Measurements from ENCODE around the gene EFHD1. TPM values are rescaled to one million over a fixed set of nuclear protein-coding genes. Genes with fewer than 3 reads are reported as not detected.

Gene EFHD1
- polyA plus RNA-seq, 3 donors: not detected

- peaks cover 0 to 2% (median 1%) of the 10 kb centered on the region in 3 donors for H3K27me3 Mint-ChIP-seq (ENCODE audit: low read depth in 3 of 3)
- Histone ChIP-seq H3K79me2 (ENCODE audit: insufficient read depth, low read length) (no peaks in the 10 kb centered on the region), H3K9ac (ENCODE audit: insufficient read depth, low read length, poor library complexity, severe bottlenecking) (no peak overlapping the region), H3K27ac (ENCODE audit: low read depth in 1 of 2, low read length in 2 of 2) (no peak overlapping the region), H3K4me3 (replicated peaks in 1 of 3; ENCODE audit: low read depth in 2 of 3, low read length in 3 of 3) (no peak overlapping the region), H4K20me1 (ENCODE audit: insufficient read depth, low read length) (no peaks in the 10 kb centered on the region), H3K4me1 (ENCODE audit: control insufficient read depth in 1 of 2, insufficient read depth in 2 of 2, low read length in 2 of 2) (no peaks in the 10 kb centered on the region), H3K27me3 (ENCODE audit: control insufficient read depth in 2 of 2, insufficient read depth in 2 of 2, low read length in 2 of 2) (no peaks in the 10 kb centered on the region), H3K36me3 (replicated peaks in 1 of 2; ENCODE audit: control insufficient read depth in 1 of 2, insufficient read depth in 2 of 2, low read length in 2 of 2) (no peaks in the 10 kb centered on the region), H3K4me2 (replicated peaks; ENCODE audit: extremely low read depth, low read length, poor library complexity, severe bottlenecking) (no peak overlapping the region), H3K9me3 (replicated peaks in 1 of 2; ENCODE audit: control insufficient read depth in 1 of 2, insufficient read depth in 1 of 2, low read length in 2 of 2) (no peaks in the 10 kb centered on the region), H2AFZ (ENCODE audit: insufficient read depth, low read depth, low read length, poor library complexity, severe bottlenecking) (no peak overlapping the region)
- H3K4me3 Mint-ChIP-seq: no peak overlapping the region
- intact Hi-C loops (cut with micrococcal nuclease): no loop called here
- WGBS (ENCODE audit: insufficient coverage): 93% methylated on average over 4 of the region's 7 CpGs
- no peaks in the 10 kb centered on the region for H3K9me3 Mint-ChIP-seq
- no peak for TF ChIP-seq CTCF (IDR thresholded peaks at IDR 0.05)
- DNase-seq: no peak
- H3K4me1 Mint-ChIP-seq: no peaks in the 10 kb centered on the region
- no peaks in the 10 kb centered on the region for H3K36me3 Mint-ChIP-seq
- H3K27ac Mint-ChIP-seq: no peak overlapping the region
Observed at GRCh38 chr2:232597362-232598079, 35.9 kb upstream of the EFHD1 start.

- DNase-seq: no peak
- Histone ChIP-seq H3K9ac (ENCODE audit: insufficient read depth, low read length, poor library complexity, severe bottlenecking) (no peak overlapping the region), H4K20me1 (ENCODE audit: insufficient read depth, low read length) (no peaks in the 10 kb centered on the region), H2AFZ (ENCODE audit: insufficient read depth, low read depth, low read length, poor library complexity, severe bottlenecking) (no peak overlapping the region), H3K4me3 (replicated peaks in 1 of 3; ENCODE audit: low read depth in 2 of 3, low read length in 3 of 3) (no peak overlapping the region), H3K36me3 (replicated peaks in 1 of 2; ENCODE audit: control insufficient read depth in 1 of 2, insufficient read depth in 2 of 2, low read length in 2 of 2) (no peaks in the 10 kb centered on the region), H3K79me2 (ENCODE audit: insufficient read depth, low read length) (no peaks in the 10 kb centered on the region), H3K4me1 (ENCODE audit: control insufficient read depth in 1 of 2, insufficient read depth in 2 of 2, low read length in 2 of 2) (no peaks in the 10 kb centered on the region), H3K27me3 (ENCODE audit: control insufficient read depth in 2 of 2, insufficient read depth in 2 of 2, low read length in 2 of 2) (no peaks in the 10 kb centered on the region), H3K9me3 (replicated peaks in 1 of 2; ENCODE audit: control insufficient read depth in 1 of 2, insufficient read depth in 1 of 2, low read length in 2 of 2) (no peaks in the 10 kb centered on the region), H3K4me2 (replicated peaks; ENCODE audit: extremely low read depth, low read length, poor library complexity, severe bottlenecking) (no peak overlapping the region), H3K27ac (ENCODE audit: low read depth in 1 of 2, low read length in 2 of 2) (no peak overlapping the region)
- no peak for TF ChIP-seq CTCF (IDR thresholded peaks at IDR 0.05)
- 100% methylated on average over 3 of the region's 4 CpGs for WGBS (ENCODE audit: insufficient coverage)
- H3K9me3 Mint-ChIP-seq: no peaks in the 10 kb centered on the region
- H3K27ac Mint-ChIP-seq: no peak overlapping the region
- intact Hi-C loops (cut with micrococcal nuclease): no loop called here
- H3K4me1 Mint-ChIP-seq: peaks cover under 1% of the 10 kb centered on the region
- H3K27me3 Mint-ChIP-seq (ENCODE audit: low read depth in 3 of 3): peaks cover 0 to 1% (median 0%) of the 10 kb centered on the region in 3 donors
- H3K4me3 Mint-ChIP-seq: no peak overlapping the region
- H3K36me3 Mint-ChIP-seq: no peaks in the 10 kb centered on the region
Observed at GRCh38 chr2:232598293-232598692, 35.1 kb upstream of the EFHD1 start.
